ENCODE data around the gene RAD23A.

RAD23A gene

DNA sequence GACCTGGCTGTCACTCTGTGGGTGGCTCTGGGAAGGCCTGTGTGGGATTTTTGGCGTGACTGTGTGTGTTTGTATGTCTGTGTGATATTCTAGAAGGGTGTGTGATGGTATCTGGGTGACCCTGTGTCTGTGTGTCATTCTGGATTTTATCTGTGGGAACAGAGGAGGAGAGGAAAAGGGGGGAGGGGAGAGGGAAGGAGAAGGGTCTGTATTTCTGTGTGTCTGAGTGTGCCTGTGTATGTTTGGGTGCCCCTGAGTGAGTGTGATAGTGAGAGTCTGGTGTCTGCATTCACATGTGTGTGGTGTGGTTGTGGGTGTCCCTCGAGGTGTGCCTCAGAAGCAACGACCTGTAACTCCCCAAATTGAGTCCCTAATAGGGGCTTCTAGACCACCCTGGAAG is 41.5 kb downstream of the RAD23A start:
- Histone ChIP-seq H3K27me3 (replicated peaks in 2 of 5; ENCODE audit: control insufficient read depth in 4 of 5, insufficient read depth in 5 of 5, low read length in 4 of 5) (peaks cover 0 to 3% (median 0%) of the 10 kb centered on the region in 5 experiments), H3K4me3 (ENCODE audit: control insufficient read depth in 1 of 7, extremely low read depth in 1 of 7, insufficient read depth in 4 of 7, low read depth in 2 of 7, low read length in 6 of 7) (no peak overlapping the region), H3K4me1 (ENCODE audit: control extremely low read depth in 1 of 4, control insufficient read depth in 4 of 4, insufficient read depth in 4 of 4, low read length in 3 of 4) (peaks cover 0 to 8% (median 4%) of the 10 kb centered on the region in 4 experiments), H3K9me3 (ENCODE audit: control extremely low read depth in 1 of 5, control insufficient read depth in 4 of 5, insufficient read depth in 2 of 5, low read depth in 1 of 5, low read length in 4 of 5) (no peaks in the 10 kb centered on the region), H3K27ac (ENCODE audit: insufficient read depth in 1 of 2, low read depth in 1 of 2, low read length in 2 of 2, poor library complexity in 1 of 2, severe bottlenecking in 2 of 2) (no peak overlapping the region), H3K36me3 (ENCODE audit: control insufficient read depth in 4 of 4, insufficient read depth in 4 of 4, low read length in 3 of 4) (no peaks in the 10 kb centered on the region)
- DNase-seq = no peak
- 76% methylated on average over 3 of the region's 3 CpGs for WGBS (ENCODE audit: insufficient coverage)
- POLR2A ChIA-PET = no interaction called here
- CTCF ChIA-PET = interaction anchor here (5.0 to 6.2 kb wide), 2 partner anchors 44 to 108 kb away, joined by 39 to 57 read pairs; no protein-coding TSS in a partner anchor

DNA sequence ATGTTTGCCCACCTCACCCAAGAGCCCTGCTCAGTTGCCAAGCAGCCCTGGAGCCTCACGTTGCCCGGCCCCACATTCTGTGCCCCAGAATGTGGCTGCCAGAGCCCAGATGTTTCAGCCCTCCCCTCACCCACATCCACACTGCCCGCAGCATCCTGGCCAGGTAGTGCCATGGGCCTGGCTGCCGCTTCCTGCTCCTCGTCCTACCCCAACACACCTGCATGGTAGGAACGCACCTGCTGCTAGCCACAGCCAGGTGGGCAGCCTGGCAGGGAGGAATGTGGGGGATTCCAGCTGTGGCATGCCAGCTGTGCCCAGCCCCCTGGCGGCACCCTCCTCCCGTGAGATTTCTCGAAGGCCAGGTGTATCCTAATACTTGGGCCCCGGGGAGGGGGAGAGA is 42.1 kb downstream of the RAD23A start:
- POLR2A ChIA-PET = no interaction called here
- Histone ChIP-seq H3K27me3 (replicated peaks in 2 of 5; ENCODE audit: control insufficient read depth in 4 of 5, insufficient read depth in 5 of 5, low read length in 4 of 5) (no peaks in the 10 kb centered on the region), H3K36me3 (ENCODE audit: control insufficient read depth in 4 of 4, insufficient read depth in 4 of 4, low read length in 3 of 4) (no peaks in the 10 kb centered on the region), H3K4me1 (ENCODE audit: control extremely low read depth in 1 of 4, control insufficient read depth in 4 of 4, insufficient read depth in 4 of 4, low read length in 3 of 4) (peaks cover 0 to 8% (median 4%) of the 10 kb centered on the region in 4 experiments), H3K27ac (ENCODE audit: insufficient read depth in 1 of 2, low read depth in 1 of 2, low read length in 2 of 2, poor library complexity in 1 of 2, severe bottlenecking in 2 of 2) (no peak overlapping the region), H3K4me3 (ENCODE audit: control insufficient read depth in 1 of 7, extremely low read depth in 1 of 7, insufficient read depth in 4 of 7, low read depth in 2 of 7, low read length in 6 of 7) (no peak overlapping the region), H3K9me3 (ENCODE audit: control extremely low read depth in 1 of 5, control insufficient read depth in 4 of 5, insufficient read depth in 2 of 5, low read depth in 1 of 5, low read length in 4 of 5) (no peaks in the 10 kb centered on the region)
- CTCF ChIA-PET = no interaction called here
- DNase-seq = no peak
- 83% methylated on average over 6 of the region's 10 CpGs for WGBS (ENCODE audit: insufficient coverage)

DNA sequence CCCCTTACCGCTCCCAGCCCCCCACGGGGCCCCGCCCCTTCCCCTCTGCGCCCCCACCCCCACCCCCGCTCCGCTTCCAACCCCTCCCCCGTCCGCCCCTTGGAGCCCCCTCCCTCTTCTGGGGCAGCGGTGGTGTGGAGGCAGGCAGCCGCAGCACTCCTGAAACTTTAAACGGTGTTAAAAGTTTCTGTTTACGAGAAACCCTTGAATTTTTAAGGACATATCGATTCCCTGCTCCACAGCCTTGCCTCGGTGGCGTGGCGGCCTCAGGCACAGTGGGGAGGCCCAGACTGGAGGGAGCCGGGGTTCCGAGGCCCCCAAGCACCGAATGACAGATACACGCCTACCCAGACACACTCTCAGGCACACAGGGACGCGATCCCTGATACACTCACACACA is 44.8 kb downstream of the RAD23A start:
- ChIA-PET POLR2A (interaction anchor here (0.6 kb wide), 1 partner anchor 24 kb away, joined by 3 read pairs; no protein-coding TSS in a partner anchor), CTCF (no interaction called here)
- peaks cover 0 to 7% (median 6%) of the 10 kb centered on the region in 4 experiments for H3K4me1 ChIP-seq (ENCODE audit: control extremely low read depth in 1 of 4, control insufficient read depth in 4 of 4, insufficient read depth in 4 of 4, low read length in 3 of 4)
- H3K4me3 ChIP-seq (ENCODE audit: control insufficient read depth in 1 of 7, extremely low read depth in 1 of 7, insufficient read depth in 4 of 7, low read depth in 2 of 7, low read length in 6 of 7) = no peak overlapping the region
- no peak for DNase-seq
- H3K9me3 ChIP-seq (ENCODE audit: control extremely low read depth in 1 of 5, control insufficient read depth in 4 of 5, insufficient read depth in 2 of 5, low read depth in 1 of 5, low read length in 4 of 5) = no peaks in the 10 kb centered on the region
- H3K36me3 ChIP-seq (ENCODE audit: control insufficient read depth in 4 of 4, insufficient read depth in 4 of 4, low read length in 3 of 4) = no peaks in the 10 kb centered on the region
- no peak overlapping the region for H3K27ac ChIP-seq (ENCODE audit: insufficient read depth in 1 of 2, low read depth in 1 of 2, low read length in 2 of 2, poor library complexity in 1 of 2, severe bottlenecking in 2 of 2)
- WGBS (ENCODE audit: insufficient coverage) = 79% methylated on average over 12 of the region's 22 CpGs
- peaks cover 0 to 4% (median 0%) of the 10 kb centered on the region in 5 experiments for H3K27me3 ChIP-seq (replicated peaks in 2 of 5; ENCODE audit: control insufficient read depth in 4 of 5, insufficient read depth in 5 of 5, low read length in 4 of 5)

DNA sequence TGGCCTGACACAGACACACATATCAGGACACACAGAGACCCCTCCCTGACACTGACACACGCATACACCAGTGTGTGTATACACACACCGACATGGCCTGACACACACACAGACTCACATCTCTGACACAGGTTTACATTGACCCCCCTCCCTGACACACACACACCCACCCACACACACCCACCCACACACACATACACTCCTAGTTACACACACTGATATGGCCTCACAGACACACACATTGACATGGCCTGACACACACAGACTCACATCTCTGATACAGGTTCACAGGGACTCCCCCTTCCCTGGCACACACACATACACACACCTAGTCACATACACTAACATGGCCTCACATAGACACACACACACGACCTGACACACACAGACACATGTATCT is 45.2 kb downstream of the RAD23A start:
- Histone ChIP-seq H3K4me3 (ENCODE audit: control insufficient read depth in 1 of 7, extremely low read depth in 1 of 7, insufficient read depth in 4 of 7, low read depth in 2 of 7, low read length in 6 of 7) (no peak overlapping the region), H3K27ac (ENCODE audit: insufficient read depth in 1 of 2, low read depth in 1 of 2, low read length in 2 of 2, poor library complexity in 1 of 2, severe bottlenecking in 2 of 2) (no peak overlapping the region), H3K27me3 (replicated peaks in 2 of 5; ENCODE audit: control insufficient read depth in 4 of 5, insufficient read depth in 5 of 5, low read length in 4 of 5) (peaks cover 0 to 4% (median 0%) of the 10 kb centered on the region in 5 experiments), H3K9me3 (ENCODE audit: control extremely low read depth in 1 of 5, control insufficient read depth in 4 of 5, insufficient read depth in 2 of 5, low read depth in 1 of 5, low read length in 4 of 5) (no peaks in the 10 kb centered on the region), H3K36me3 (ENCODE audit: control insufficient read depth in 4 of 4, insufficient read depth in 4 of 4, low read length in 3 of 4) (no peaks in the 10 kb centered on the region), H3K4me1 (ENCODE audit: control extremely low read depth in 1 of 4, control insufficient read depth in 4 of 4, insufficient read depth in 4 of 4, low read length in 3 of 4) (peaks cover 0 to 8% (median 6%) of the 10 kb centered on the region in 4 experiments)
- no peak for DNase-seq
- POLR2A ChIA-PET = no interaction called here
- CTCF ChIA-PET = no interaction called here
- WGBS (ENCODE audit: insufficient coverage) = 75% methylated on average over 1 of the region's 3 CpGs

DNA sequence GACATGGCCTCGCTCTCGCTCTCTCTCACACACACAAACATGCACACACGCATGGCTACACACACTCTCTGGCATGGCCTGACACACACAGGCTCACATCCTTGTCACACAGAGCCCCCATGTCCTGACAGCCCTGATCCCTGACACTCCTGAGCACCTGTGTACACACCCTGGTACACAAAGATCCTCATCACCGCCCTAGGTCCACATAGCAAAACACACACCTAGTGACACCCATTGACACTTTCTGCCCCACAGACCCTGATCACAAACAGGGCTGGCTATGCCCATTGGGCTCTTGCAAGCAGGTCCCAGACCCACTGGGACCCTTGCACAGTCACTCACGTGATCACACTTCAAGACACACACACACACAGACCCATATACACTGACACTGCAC is 45.6 kb downstream of the RAD23A start:
- 94% methylated on average over 4 of the region's 5 CpGs for WGBS (ENCODE audit: insufficient coverage)
- Histone ChIP-seq H3K27ac (ENCODE audit: insufficient read depth in 1 of 2, low read depth in 1 of 2, low read length in 2 of 2, poor library complexity in 1 of 2, severe bottlenecking in 2 of 2) (no peak overlapping the region), H3K4me1 (ENCODE audit: control extremely low read depth in 1 of 4, control insufficient read depth in 4 of 4, insufficient read depth in 4 of 4, low read length in 3 of 4) (peaks cover 0 to 12% (median 10%) of the 10 kb centered on the region in 4 experiments), H3K36me3 (ENCODE audit: control insufficient read depth in 4 of 4, insufficient read depth in 4 of 4, low read length in 3 of 4) (no peaks in the 10 kb centered on the region), H3K9me3 (ENCODE audit: control extremely low read depth in 1 of 5, control insufficient read depth in 4 of 5, insufficient read depth in 2 of 5, low read depth in 1 of 5, low read length in 4 of 5) (no peaks in the 10 kb centered on the region), H3K27me3 (replicated peaks in 2 of 5; ENCODE audit: control insufficient read depth in 4 of 5, insufficient read depth in 5 of 5, low read length in 4 of 5) (peaks cover 0 to 4% (median 0%) of the 10 kb centered on the region in 5 experiments), H3K4me3 (ENCODE audit: control insufficient read depth in 1 of 7, extremely low read depth in 1 of 7, insufficient read depth in 4 of 7, low read depth in 2 of 7, low read length in 6 of 7) (no peak overlapping the region)
- POLR2A ChIA-PET = no interaction called here
- no peak for DNase-seq
- CTCF ChIA-PET = interaction anchor here (0.5 to 1.5 kb wide), 3 partner anchors 12 to 22 kb away, joined by 3 read pairs; no protein-coding TSS in a partner anchor

DNA sequence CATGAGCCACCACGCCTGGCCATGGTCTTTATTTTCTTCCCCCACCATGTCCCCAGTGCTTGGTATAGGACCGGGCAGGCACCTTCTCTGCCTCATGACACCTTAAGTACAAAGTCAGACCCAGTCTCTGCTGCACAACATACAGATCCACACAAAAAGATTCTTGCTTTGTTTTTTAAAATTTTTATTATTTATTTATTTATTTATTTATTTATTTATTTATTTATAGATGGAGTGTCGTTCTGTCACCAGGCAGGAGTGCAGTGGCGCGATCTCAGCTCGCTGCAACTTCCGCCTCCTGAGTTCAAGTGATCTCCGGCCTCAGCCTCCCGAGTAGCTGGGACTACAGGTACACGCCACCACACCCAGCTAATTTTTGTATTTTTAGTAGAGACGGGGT is 47.1 kb downstream of the RAD23A start:
- CTCF ChIA-PET = interaction anchor here (1.0 to 2.3 kb wide), 7 partner anchors 9 to 101 kb away, joined by 3 to 8 read pairs (median 4); no protein-coding TSS in a partner anchor
- Histone ChIP-seq H3K27ac (ENCODE audit: insufficient read depth in 1 of 2, low read depth in 1 of 2, low read length in 2 of 2, poor library complexity in 1 of 2, severe bottlenecking in 2 of 2) (no peak overlapping the region), H3K4me1 (ENCODE audit: control extremely low read depth in 1 of 4, control insufficient read depth in 4 of 4, insufficient read depth in 4 of 4, low read length in 3 of 4) (peaks cover 0 to 22% (median 14%) of the 10 kb centered on the region in 4 experiments), H3K27me3 (replicated peaks in 2 of 5; ENCODE audit: control insufficient read depth in 4 of 5, insufficient read depth in 5 of 5, low read length in 4 of 5) (peaks cover 0 to 9% (median 0%) of the 10 kb centered on the region in 5 experiments), H3K9me3 (ENCODE audit: control extremely low read depth in 1 of 5, control insufficient read depth in 4 of 5, insufficient read depth in 2 of 5, low read depth in 1 of 5, low read length in 4 of 5) (no peaks in the 10 kb centered on the region), H3K36me3 (ENCODE audit: control insufficient read depth in 4 of 4, insufficient read depth in 4 of 4, low read length in 3 of 4) (peaks cover 0 to under 1% (median 0%) of the 10 kb centered on the region in 4 experiments), H3K4me3 (ENCODE audit: control insufficient read depth in 1 of 7, extremely low read depth in 1 of 7, insufficient read depth in 4 of 7, low read depth in 2 of 7, low read length in 6 of 7) (no peak overlapping the region)
- 98% methylated on average over 8 of the region's 11 CpGs for WGBS (ENCODE audit: insufficient coverage)
- POLR2A ChIA-PET = no interaction called here
- DNase-seq = no peak

DNA sequence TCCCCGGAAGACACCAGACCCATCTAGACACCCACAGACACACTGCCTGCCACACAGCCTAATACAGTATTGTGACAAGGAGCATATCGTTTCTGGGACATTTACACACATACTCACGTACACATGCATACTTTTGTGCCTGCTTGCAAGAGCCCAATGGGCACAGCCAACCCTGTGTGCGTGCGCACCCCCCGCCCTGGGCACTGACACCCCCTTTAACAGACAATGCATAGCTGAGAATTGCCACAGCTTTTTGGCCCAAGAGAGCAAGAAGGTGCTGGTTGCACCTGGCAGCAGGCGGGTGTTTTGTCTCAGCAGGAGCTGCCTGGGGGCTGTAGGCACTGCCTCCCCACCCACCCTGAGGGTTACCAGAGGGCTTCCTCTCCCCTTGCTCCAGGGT is 47.9 kb downstream of the RAD23A start:
- WGBS (ENCODE audit: insufficient coverage) = 93% methylated on average over 7 of the region's 7 CpGs
- no peak for DNase-seq
- H3K27ac ChIP-seq (ENCODE audit: insufficient read depth in 1 of 2, low read depth in 1 of 2, low read length in 2 of 2, poor library complexity in 1 of 2, severe bottlenecking in 2 of 2) = no peak overlapping the region
- no peaks in the 10 kb centered on the region for H3K9me3 ChIP-seq (ENCODE audit: control extremely low read depth in 1 of 5, control insufficient read depth in 4 of 5, insufficient read depth in 2 of 5, low read depth in 1 of 5, low read length in 4 of 5)
- peaks cover 0 to 9% (median 0%) of the 10 kb centered on the region in 5 experiments for H3K27me3 ChIP-seq (replicated peaks in 2 of 5; ENCODE audit: control insufficient read depth in 4 of 5, insufficient read depth in 5 of 5, low read length in 4 of 5)
- H3K4me1 ChIP-seq (ENCODE audit: control extremely low read depth in 1 of 4, control insufficient read depth in 4 of 4, insufficient read depth in 4 of 4, low read length in 3 of 4) = peaks cover 0 to 22% (median 14%) of the 10 kb centered on the region in 4 experiments
- no peak overlapping the region for H3K4me3 ChIP-seq (ENCODE audit: control insufficient read depth in 1 of 7, extremely low read depth in 1 of 7, insufficient read depth in 4 of 7, low read depth in 2 of 7, low read length in 6 of 7)
- POLR2A ChIA-PET = no interaction called here
- peaks cover 0 to 5% (median under 1%) of the 10 kb centered on the region in 4 experiments for H3K36me3 ChIP-seq (ENCODE audit: control insufficient read depth in 4 of 4, insufficient read depth in 4 of 4, low read length in 3 of 4)
- CTCF ChIA-PET = interaction anchor here (0.7 to 2.3 kb wide), 6 partner anchors 9 to 40 kb away, joined by 3 to 8 read pairs (median 4); no protein-coding TSS in a partner anchor
